GM12878 (cell line): ENCODE measurements around the gene DRP2. TPM values are rescaled to one million over a fixed set of nuclear protein-coding genes. Genes with fewer than 3 reads are reported as not detected.

Experiments
- ATAC-seq: fragments of 200-7000 bp; cut with Tn5 transposase; 3 replicates; pipeline ENCODE4 v1.9.1; 2020; ENCODE audit warnings: mild to moderate bottlenecking, moderate library complexity
- BruUV-seq: library from RNA; stranded (reverse); fragments of 400-500 nt; replicated peaks from 2 replicates; lab custom pipeline; 2021; lab: Mats Ljungman, UMichigan
- CTCF ChIA-PET: fragments of 300-600 bp; sonication (Branson Sonifier 250); formaldehyde crosslinking; extraction: SDS; loops from one replicate; lab custom pipeline; 2021; ENCODE audit warnings: inconsistent platforms; lab: Yijun Ruan, JAX
- POLR2A ChIA-PET: fragments of 350-600 bp; formaldehyde crosslinking; extraction: SDS; loops from one replicate; lab custom pipeline; 2021; ENCODE audit warnings: inconsistent platforms; lab: Charles Lee
- RAD21 ChIA-PET: fragments of 300-600 bp; sonication (Branson Sonifier 250); formaldehyde crosslinking; loops from one replicate; lab custom pipeline; 2023; ENCODE audit warnings: antibody characterized with exemption; ENCODE audit not compliant: unreplicated experiment; lab: Charles Lee
- SMC1A ChIA-PET: fragments of 300-600 bp; sonication (Branson Sonifier 250); formaldehyde crosslinking; loops from one replicate; lab custom pipeline; 2023; ENCODE audit not compliant: unreplicated experiment, uncharacterized antibody; lab: Charles Lee
- DNase-seq: peaks from one replicate; pipeline ENCODE4 v3.0.0-alpha.2; 2011; ENCODE audit warnings: low read depth, low spot score
- FAIRE-seq: peaks from 3 replicates; lab custom pipeline; 2011; peaks lifted over from hg19 to GRCh38; lab: Jason Lieb, UNC
- H2AFZ ChIP-seq: 2 replicates; pipeline ENCODE4 v1.6.0; 2011; ENCODE audit warnings: low read depth, low read length, control low read depth; ENCODE audit not compliant: control insufficient read depth
- H3K27ac ChIP-seq: 2 replicates; pipeline ENCODE4 v1.5.1; 2011; ENCODE audit warnings: control low read depth; ENCODE audit not compliant: control insufficient read depth, insufficient read depth
- H3K27me3 ChIP-seq, 2 experiments: replicated peaks in 1 of 2; 2 replicates each; pipeline versions ENCODE4 v1.6.0 to v1.6.1; 2011; ENCODE audit warnings: low read length in 1 of 2; ENCODE audit not compliant: control insufficient read depth in 2 of 2, insufficient read depth in 2 of 2
- H3K36me3 ChIP-seq, 2 experiments: 2 replicates each; pipeline ENCODE4 v1.5.1; 2011; ENCODE audit warnings: low read length in 1 of 2; ENCODE audit not compliant: control insufficient read depth in 2 of 2, insufficient read depth in 2 of 2
- H3K4me1 ChIP-seq: 2 replicates; pipeline ENCODE4 v1.6.1; 2011; ENCODE audit warnings: mild to moderate bottlenecking, low read length, moderate library complexity, mixed read lengths; ENCODE audit not compliant: control insufficient read depth, insufficient read depth
- H3K4me2 ChIP-seq: 2 replicates; pipeline ENCODE4 v1.6.0; 2011; ENCODE audit warnings: control low read depth; ENCODE audit not compliant: control insufficient read depth, insufficient read depth
- H3K4me3 ChIP-seq: fragments of 200-600 bp; sonication (generic); 2 replicates; pipeline ENCODE4 v1.5.1; 2016
- H3K79me2 ChIP-seq: 2 replicates; pipeline ENCODE4 v1.6.0; 2011; ENCODE audit warnings: low read length; ENCODE audit not compliant: control insufficient read depth, insufficient read depth
- H3K9ac ChIP-seq: 2 replicates; pipeline ENCODE4 v1.8.0; 2011; ENCODE audit warnings: low read length, control low read depth, mixed read lengths; ENCODE audit not compliant: control insufficient read depth, insufficient read depth
- H3K9me3 ChIP-seq: replicated peaks from 3 replicates; pipeline ENCODE4 v1.5.1; 2011; ENCODE audit warnings: mild to moderate bottlenecking, low read length; ENCODE audit not compliant: control insufficient read depth, insufficient read depth
- H4K20me1 ChIP-seq: 2 replicates; pipeline ENCODE4 v1.6.0; 2011; ENCODE audit not compliant: control insufficient read depth, insufficient read depth
- BCL11A ChIP-seq: IDR thresholded peaks from 2 replicates; pipeline ENCODE4 v1.6.1; 2011; ENCODE audit warnings: low read depth, low read length
- HDGF ChIP-seq: fragments of 450-650 bp; IDR thresholded peaks from 2 replicates; pipeline ENCODE4 v1.6.1; 2016; ENCODE audit warnings: antibody characterized with exemption
- IKZF1 ChIP-seq: fragments of 450-650 bp; conservative IDR thresholded peaks from 2 replicates; pipeline ENCODE4 v1.6.1; 2017; ENCODE audit warnings: antibody characterized with exemption, mild to moderate bottlenecking
- MEF2A ChIP-seq: IDR thresholded peaks from 2 replicates; pipeline ENCODE4 v1.6.1; 2011; ENCODE audit warnings: low read depth, mild to moderate bottlenecking, low read length, moderate library complexity; ENCODE audit not compliant: insufficient read depth
- MTA2 ChIP-seq: fragments of 450-650 bp; IDR thresholded peaks from 2 replicates; pipeline ENCODE4 v1.6.1; 2016; ENCODE audit warnings: low read depth, mild to moderate bottlenecking, moderate library complexity
- MXI1 ChIP-seq: fragments of 150-350 bp; IDR thresholded peaks from 2 replicates; pipeline ENCODE4 v1.6.1; 2011; ENCODE audit warnings: low read depth, mild to moderate bottlenecking, inconsistent platforms, low read length, improper control_type of control experiment
- NFXL1 ChIP-seq: fragments of 450-650 bp; IDR thresholded peaks from 2 replicates; pipeline ENCODE4 v1.6.1; 2017; ENCODE audit warnings: antibody characterized with exemption, mild to moderate bottlenecking, borderline replicate concordance
- ZZZ3 ChIP-seq: IDR thresholded peaks from 2 replicates; pipeline ENCODE4 v1.6.1; 2011; ENCODE audit warnings: low read depth; ENCODE audit not compliant: control insufficient read depth, insufficient read length
- WGBS: methylation state at CpG from one replicate; pipeline ENCODE4 v1.1.6; 2016; ENCODE audit warnings: low lambda C conversion rate; ENCODE audit not compliant: insufficient replicate concordance, insufficient coverage; ENCODE audit errors: missing lambda C conversion rate; 5-methylcytosine and 5-hydroxymethylcytosine counted together
- in situ Hi-C: fragments of 300-500 bp; cut with MboI; formaldehyde crosslinking; loops from 9 replicates; pipeline ENCODE4 v1.14.3; 2018; ENCODE audit warnings: mixed read lengths
- intact Hi-C: fragments of 100-400 bp; cut with micrococcal nuclease; formaldehyde crosslinking; loops from one replicate; pipeline ENCODE4 v1.14.2; 2022; ENCODE audit not compliant: unreplicated experiment
- polyA plus RNA-seq, 11 experiments: library from polyadenylated mRNA; depleted of rRNA in 4 of 11; unstranded in 6 of 11; stranded (reverse) in 5 of 11; fragments of >200 nt; fragmentation: Nextera tagmentation in 4 of 11; fragmentation: Illumina TruSeq in 1 of 11; extraction: Ambion mirVana in 4 of 11; extraction: Trizol in 1 of 11; gene quantifications; 1 replicate in 1 of 11; 2 replicates in 10 of 11; pipeline versions ENCODE4 v1.2.1 to v1.2.3, GENCODE V29; 2011 to 2016; ENCODE audit warnings: inconsistent platforms in 2 of 11, missing spikeins in 2 of 11, low read depth in 1 of 11
- total RNA-seq, 4 experiments: library from RNA; depleted of rRNA in 3 of 4; stranded (reverse); fragments of >200 nt in 3 of 4; fragmentation: Illumina TruSeq in 1 of 4; extraction: Trizol in 1 of 4; gene quantifications; 2 replicates each; pipeline versions ENCODE4 v1.2.1 to v1.2.3, GENCODE V29; 2013 to 2021
- TF ChIP-seq, protein P1 (sequence below): fragments of 450-650 bp; IDR thresholded peaks from 2 replicates; pipeline ENCODE4 v1.6.1; 2016; ENCODE audit warnings: mild to moderate bottlenecking
- TF ChIP-seq, protein P2 (sequence below): fragments of 450-650 bp; IDR thresholded peaks from 2 replicates; pipeline ENCODE4 v1.6.1; 2017; ENCODE audit warnings: mild to moderate bottlenecking, low read depth, inconsistent platforms; ENCODE audit not compliant: poor library complexity, severe bottlenecking

The DRP2 gene
- total and polyA plus RNA-seq, 10 of the 15 experiments (the other 5 are each of a cell fraction or from before 2014, with no cell fraction given) = 0.02 to 0.37 (median 0.15) TPM; not detected in 1

DNA sequence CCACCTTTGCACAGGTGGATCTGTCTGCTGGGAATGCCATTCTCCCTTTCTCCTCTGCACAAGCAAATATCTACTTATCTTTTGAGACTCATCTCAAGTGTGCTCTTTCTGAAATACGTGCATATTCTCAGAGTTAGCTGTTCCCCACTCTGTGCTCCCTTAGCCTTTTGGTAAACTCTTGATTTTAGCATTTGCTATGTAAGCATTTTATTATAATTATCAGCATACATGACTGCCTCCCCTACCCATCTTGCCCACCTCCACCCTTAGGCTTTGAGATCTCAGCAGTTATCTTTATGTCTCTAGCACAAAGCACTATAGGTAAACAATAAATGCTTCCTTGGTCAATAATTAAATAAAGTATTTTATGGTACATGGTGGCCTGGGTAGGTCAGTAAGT is 11.5 kb downstream of the DRP2 start:
- H4K20me1 ChIP-seq = no peaks in the 10 kb centered on the region
- BruUV-seq = no TSS peak
- H3K79me2 ChIP-seq = no peaks in the 10 kb centered on the region
- no peak overlapping the region for H3K4me3 ChIP-seq
- H3K36me3 ChIP-seq = no peaks in the 10 kb centered on the region
- POLR2A ChIA-PET = no interaction called here
- no peak overlapping the region for H3K9ac ChIP-seq
- in situ Hi-C loops = no loop called here
- DNase-seq = no peak
- H3K4me2 ChIP-seq = no peak overlapping the region
- WGBS = 0% methylated on average over 1 of the region's 1 CpG
- H3K27me3 ChIP-seq = no peaks in the 10 kb centered on the region
- no peak for ATAC-seq
- CTCF ChIA-PET = no interaction called here
- no peak for FAIRE-seq
- TF ChIP-seq, protein P1, sequence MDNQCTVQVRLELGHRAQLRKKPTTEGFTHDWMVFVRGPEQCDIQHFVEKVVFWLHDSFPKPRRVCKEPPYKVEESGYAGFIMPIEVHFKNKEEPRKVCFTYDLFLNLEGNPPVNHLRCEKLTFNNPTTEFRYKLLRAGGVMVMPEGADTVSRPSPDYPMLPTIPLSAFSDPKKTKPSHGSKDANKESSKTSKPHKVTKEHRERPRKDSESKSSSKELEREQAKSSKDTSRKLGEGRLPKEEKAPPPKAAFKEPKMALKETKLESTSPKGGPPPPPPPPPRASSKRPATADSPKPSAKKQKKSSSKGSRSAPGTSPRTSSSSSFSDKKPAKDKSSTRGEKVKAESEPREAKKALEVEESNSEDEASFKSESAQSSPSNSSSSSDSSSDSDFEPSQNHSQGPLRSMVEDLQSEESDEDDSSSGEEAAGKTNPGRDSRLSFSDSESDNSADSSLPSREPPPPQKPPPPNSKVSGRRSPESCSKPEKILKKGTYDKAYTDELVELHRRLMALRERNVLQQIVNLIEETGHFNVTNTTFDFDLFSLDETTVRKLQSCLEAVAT = no peak
- TF ChIP-seq BCL11A = no peak
- TF ChIP-seq MXI1 = no peak
- TF ChIP-seq ZZZ3 = no peak
- no peak for TF ChIP-seq MEF2A
- no peak for TF ChIP-seq NFXL1
- TF ChIP-seq HDGF = no peak
- TF ChIP-seq, protein P2, sequence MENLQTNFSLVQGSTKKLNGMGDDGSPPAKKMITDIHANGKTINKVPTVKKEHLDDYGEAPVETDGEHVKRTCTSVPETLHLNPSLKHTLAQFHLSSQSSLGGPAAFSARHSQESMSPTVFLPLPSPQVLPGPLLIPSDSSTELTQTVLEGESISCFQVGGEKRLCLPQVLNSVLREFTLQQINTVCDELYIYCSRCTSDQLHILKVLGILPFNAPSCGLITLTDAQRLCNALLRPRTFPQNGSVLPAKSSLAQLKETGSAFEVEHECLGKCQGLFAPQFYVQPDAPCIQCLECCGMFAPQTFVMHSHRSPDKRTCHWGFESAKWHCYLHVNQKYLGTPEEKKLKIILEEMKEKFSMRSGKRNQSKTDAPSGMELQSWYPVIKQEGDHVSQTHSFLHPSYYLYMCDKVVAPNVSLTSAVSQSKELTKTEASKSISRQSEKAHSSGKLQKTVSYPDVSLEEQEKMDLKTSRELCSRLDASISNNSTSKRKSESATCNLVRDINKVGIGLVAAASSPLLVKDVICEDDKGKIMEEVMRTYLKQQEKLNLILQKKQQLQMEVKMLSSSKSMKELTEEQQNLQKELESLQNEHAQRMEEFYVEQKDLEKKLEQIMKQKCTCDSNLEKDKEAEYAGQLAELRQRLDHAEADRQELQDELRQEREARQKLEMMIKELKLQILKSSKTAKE = no peak
- TF ChIP-seq MTA2 = no peak
- TF ChIP-seq IKZF1 = no peak
- intact Hi-C loops = no loop called here
- SMC1A ChIA-PET = no interaction called here
- no peaks in the 10 kb centered on the region for H3K9me3 ChIP-seq
- no peak overlapping the region for H2AFZ ChIP-seq
- RAD21 ChIA-PET = no interaction called here
- H3K4me1 ChIP-seq = no peaks in the 10 kb centered on the region
- no peak overlapping the region for H3K27ac ChIP-seq
